HG03045 (cell line): ENCODE results near the gene SPHK2.
"Not testable (repeated sequence)": the region's sequence is repeated elsewhere in the genome, so short reads cannot be mapped to it uniquely, and the experiment has no call there.

ENCODE experiments used
- ATAC-seq: cut with Tn5 transposase; IDR thresholded peaks from one replicate; pipeline ENCODE4 v1.9.1; 2021; ENCODE audit warnings: mild to moderate bottlenecking, moderate library complexity; ENCODE audit not compliant: unreplicated experiment

Gene SPHK2, protein sequence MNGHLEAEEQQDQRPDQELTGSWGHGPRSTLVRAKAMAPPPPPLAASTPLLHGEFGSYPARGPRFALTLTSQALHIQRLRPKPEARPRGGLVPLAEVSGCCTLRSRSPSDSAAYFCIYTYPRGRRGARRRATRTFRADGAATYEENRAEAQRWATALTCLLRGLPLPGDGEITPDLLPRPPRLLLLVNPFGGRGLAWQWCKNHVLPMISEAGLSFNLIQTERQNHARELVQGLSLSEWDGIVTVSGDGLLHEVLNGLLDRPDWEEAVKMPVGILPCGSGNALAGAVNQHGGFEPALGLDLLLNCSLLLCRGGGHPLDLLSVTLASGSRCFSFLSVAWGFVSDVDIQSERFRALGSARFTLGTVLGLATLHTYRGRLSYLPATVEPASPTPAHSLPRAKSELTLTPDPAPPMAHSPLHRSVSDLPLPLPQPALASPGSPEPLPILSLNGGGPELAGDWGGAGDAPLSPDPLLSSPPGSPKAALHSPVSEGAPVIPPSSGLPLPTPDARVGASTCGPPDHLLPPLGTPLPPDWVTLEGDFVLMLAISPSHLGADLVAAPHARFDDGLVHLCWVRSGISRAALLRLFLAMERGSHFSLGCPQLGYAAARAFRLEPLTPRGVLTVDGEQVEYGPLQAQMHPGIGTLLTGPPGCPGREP

DNA sequence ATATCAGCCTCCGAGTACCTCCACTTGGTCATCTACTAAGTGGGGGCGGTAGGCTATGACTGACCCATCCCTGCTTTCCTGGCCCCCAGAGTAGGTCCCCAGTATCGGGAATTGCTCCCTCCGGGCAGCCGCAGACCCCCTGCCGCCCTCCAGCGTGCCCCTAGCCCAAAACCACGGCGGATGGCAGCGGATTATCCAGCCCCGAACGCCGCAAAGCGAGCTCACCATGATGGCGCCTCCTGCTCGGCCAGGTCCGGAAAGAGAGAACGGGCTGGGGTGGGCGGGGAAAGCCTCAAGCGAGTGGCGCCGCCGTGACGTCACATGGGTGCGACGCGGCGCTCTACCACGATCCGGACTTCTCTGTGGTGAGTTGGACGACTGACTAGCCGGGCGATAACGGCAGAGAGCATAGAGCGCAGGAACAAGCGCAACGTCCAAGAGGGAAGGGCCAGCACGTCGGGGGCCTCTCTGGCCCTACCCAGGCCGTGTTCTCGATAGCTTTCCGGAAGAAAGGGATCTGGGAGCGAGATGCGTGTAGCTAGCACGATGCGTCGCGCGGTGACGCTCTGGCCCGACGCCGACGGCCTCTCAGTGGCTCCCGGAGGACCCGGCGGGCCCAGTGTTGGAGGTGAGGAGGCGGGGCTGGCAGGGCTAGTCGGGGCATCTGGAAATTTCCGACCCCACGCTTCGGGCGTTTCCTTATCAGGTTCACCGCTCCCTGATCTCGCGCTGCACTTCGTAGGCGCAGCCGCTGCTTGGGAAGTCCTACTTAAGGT, at the start of gene SPHK2, which contains the start of gene RPL18:
Gene SPHK2 (plus strand): TSS at position 591 of the 776 bp plus-strand sequence. CDS start 1,009 bp downstream, outside the sequence.
Gene RPL18 (minus strand): TSS at position 263 of the 776 bp plus-strand sequence. CDS start 35 bp downstream, at position 228.
- peak; percentile 77 for ATAC-seq

DNA sequence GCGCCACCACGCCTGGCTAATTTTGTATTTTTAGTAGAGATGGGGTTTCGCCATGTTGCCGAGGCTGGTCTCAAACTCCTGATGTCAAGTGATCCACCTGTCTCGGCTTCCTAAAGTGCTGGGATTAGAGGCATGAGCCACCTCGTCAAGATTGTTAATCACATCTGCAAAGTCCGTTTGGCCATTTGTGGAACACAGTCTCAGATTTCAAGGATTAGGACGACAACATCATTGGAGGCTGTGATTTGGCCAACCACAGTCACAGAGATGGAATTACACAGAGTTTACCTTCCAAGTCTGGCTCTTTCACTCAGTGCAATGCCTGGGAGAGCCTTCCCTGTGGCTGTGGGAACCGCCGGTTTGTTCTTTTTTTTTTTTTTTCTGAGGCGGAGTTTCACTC, 49.5 kb upstream of the SPHK2 start:
- no peak for ATAC-seq

- ATAC-seq = no peak
Observed at GRCh38 chr19:48571378-48572162, 47.7 kb upstream of the SPHK2 start.

DNA sequence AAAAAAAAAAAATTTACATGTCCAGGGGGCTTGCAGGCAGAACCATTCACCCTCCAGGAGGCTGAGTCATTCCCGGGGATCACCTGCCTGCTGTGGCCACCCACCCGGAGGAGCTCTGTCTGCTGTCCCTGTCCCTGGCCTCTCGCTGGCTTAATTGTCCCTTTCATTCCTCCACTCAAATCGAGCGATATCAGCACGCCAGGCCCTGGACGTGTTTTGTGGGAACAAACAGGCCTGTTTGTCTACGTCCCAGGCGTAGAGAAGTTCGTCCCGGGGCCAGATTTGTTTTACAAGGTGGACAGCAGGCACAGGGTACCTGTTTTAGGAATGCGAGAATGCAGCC, 46.2 kb upstream of the SPHK2 start:
- no peak for ATAC-seq

- ATAC-seq = no peak
Observed at GRCh38 chr19:48575931-48576622, 43.2 kb upstream of the SPHK2 start.

DNA sequence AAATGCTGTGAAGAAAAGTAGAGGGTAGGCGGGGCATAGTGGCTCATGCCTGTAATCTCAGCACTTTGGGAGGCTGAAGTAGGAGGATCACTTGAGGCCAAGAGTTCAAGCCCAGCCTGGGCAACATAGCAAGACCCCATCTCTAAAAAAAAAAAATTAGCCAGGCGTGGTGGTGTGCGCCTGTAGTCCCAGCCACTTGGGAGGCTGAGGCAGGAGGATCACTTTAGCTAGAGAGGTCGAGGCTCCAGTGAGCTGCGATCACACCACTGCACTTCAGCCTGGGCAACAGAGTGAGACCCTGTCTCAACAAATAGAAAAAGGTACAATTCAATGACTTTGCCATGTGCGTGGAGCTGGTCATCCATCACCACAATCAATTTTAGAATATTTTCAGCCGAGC, 41.4 kb upstream of the SPHK2 start:
- ATAC-seq = not testable (repeated sequence)

DNA sequence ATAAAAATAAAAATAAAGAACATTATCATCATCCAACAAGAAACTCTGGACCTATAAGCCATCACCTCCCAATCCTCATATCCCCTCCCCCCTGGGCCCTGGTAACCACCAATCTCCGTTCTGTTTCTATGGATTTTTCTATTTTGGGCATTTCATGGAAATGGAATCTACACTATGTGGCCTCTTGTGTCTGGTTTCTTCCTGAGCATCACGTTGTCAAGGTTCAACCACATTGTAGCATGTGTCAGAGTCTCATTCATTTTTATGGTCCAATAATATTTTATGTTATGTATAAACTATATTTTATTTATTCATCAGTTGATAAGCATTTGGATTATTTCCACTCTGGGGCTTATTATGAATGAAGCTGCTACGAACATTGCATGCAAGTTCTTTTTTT, 40.4 kb upstream of the SPHK2 start:
- ATAC-seq = no peak

- ATAC-seq = no peak
Observed at GRCh38 chr19:48582168-48582567, 37.1 kb upstream of the SPHK2 start.

- no peak for ATAC-seq
Observed at GRCh38 chr19:48587387-48587786, 31.9 kb upstream of the SPHK2 start.

DNA sequence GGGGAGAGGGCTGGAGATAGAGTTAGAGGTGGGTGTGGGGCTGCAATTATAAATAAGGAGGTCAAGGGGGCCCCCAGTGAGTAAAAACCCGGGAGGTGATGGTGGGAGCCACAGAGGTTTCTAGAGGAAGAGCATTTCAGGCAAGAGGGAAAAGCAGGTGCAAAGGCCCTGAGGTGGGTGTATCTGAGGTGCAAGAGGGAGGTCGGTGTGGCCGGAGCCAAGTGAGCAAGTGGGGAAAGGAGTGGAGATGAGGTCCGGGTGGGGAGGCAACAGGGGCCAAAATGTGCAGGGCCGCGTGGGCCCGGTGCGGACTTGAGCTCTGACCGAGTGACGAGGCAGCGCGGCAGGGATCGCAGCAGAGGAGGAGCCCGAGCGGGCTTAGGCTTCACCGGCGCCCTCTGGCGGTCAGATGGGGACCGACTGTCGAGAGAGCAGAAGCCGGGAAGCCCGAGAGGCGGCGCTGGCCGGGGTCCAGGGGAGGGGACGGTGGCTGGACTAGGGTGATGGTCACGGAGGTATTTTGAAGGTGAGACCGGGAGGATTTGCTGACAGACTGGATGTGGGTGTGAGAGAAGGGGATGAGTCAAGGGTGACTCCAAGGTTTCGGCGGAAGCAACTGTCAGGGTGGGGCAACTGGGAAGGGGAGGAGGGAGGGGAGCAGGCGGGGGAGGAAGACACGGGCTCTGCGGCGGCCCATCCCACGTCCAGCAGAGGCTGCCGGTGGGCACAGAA, 30.5 kb upstream of the SPHK2 start:
- no peak for ATAC-seq

GRCh38 chr19:48591021-48591420, 28.3 kb upstream of the SPHK2 start:
- ATAC-seq = no peak

GRCh38 chr19:48595171-48595570, 24.1 kb upstream of the SPHK2 start:
- no peak for ATAC-seq

GRCh38 chr19:48595833-48596232, 23.5 kb upstream of the SPHK2 start:
- no peak for ATAC-seq

DNA sequence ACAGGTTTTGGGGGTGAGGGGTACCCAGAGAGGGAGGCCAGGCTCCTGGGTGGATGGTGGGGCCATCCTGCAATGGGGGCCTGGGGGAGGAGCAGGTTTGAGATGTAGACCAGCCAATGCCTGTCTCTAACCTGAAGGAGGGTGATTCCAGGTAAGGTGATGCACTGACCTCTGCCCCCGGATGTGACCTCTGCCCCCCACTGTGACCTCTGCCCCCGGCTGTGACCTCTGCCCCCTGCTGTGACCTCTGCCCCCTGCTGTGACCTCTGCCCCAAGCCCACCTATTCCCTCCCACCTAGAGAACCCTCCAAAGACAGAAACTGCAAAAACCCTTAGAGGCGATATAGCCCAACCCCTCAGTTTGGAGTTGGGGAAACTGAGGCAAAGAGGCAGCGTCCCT, 23.1 kb upstream of the SPHK2 start:
- ATAC-seq = no peak

DNA sequence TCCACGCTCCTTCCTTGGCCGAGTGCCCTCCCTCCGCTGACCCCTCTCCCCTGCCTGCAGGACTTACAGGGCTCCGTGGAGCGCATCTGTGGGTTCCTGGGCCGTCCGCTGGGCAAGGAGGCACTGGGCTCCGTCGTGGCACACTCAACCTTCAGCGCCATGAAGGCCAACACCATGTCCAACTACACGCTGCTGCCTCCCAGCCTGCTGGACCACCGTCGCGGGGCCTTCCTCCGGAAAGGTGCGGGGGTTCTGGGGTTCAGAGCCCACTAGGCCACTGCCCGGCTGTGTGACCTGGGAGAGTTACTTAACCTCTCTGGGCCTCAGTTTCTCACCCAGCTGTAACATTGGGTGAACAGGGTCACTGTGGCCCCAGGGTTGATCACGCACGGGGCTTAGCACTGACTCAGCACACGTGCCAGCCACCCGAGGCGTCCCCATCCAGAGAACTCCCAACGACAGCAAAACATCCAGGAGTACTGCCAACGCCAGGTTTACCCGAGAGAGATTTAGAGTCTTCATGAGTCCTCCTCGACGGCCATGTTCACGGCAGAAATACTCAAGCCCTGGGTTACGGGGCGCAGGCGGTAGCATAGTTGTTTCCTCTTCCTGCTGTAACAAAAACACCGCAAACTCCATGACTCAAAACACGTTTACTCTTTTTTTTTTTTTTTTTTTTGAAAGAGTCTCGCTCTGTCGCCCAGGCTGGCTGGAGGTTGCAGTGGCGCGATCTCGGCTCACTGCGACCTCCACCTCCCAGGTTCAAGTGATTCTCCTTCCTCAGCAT, 22.4 kb upstream of the SPHK2 start:
- ATAC-seq = no peak

GRCh38 chr19:48598996-48599700, 20.2 kb upstream of the SPHK2 start:
- no peak for ATAC-seq

- no peak for ATAC-seq
Observed at GRCh38 chr19:48600679-48601417, 18.5 kb upstream of the SPHK2 start.
